ENCODE data around the gene EVA1C.
"Not testable (repeated sequence)": the region's sequence is repeated elsewhere in the genome, so short reads cannot be mapped to it uniquely, and the experiment has no call there.

EVA1C gene

DNA sequence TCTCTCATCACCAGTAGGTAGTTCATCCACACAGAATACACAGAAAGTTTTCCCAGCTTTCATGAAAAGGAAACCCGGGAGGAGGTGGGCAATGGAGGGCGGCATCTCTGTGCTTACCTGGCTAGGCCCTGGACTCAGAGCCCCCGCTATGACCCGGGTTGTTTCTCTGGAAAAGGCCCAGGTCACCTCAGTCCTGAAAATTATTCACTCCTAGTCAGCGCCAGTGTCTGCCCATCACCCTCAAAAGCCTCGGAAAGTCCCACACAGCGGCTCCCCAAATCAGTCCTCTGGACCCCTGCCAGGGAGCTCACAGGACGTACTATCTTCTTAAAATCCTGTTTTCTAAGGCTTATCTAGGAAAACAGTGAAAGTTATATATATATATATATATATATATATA, 121.6 kb downstream of the EVA1C start:
- no peak for DNase-seq

DNA sequence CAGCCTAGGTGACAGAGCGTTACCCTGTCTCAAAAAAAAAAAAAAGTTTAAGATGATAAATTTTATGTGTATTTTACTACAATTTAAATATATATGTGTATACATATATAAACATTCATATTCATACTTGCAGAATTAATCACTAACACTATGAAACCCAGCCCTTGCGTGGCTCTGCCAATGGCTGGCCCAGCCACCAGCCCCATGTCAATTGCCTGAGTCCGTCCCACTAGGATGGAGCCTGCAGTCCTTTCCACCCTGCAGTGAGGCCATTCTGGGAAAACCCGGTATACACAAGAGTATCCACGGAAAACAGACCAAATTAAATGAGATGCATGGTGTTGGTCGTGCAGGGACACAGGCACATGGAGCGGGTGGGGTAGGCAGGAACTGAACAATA, 123.1 kb downstream of the EVA1C start:
- DNase-seq = no peak

DNA sequence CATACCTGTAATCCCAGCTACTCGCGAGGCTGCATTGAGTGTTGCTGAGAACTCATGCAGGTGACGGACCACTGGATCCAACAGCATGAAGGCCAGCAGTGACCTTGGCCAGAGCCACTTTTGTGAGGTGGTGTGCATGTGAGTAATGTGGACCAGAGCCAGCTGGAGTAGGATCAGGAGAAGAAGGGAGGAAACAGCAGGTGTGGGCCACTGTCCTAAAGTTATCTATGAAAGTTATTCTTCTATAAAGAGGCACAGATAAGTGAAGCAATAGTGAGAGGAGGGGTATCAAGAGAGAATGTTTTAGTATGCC, 125.0 kb downstream of the EVA1C start:
- peak; percentile 14 for DNase-seq

DNA sequence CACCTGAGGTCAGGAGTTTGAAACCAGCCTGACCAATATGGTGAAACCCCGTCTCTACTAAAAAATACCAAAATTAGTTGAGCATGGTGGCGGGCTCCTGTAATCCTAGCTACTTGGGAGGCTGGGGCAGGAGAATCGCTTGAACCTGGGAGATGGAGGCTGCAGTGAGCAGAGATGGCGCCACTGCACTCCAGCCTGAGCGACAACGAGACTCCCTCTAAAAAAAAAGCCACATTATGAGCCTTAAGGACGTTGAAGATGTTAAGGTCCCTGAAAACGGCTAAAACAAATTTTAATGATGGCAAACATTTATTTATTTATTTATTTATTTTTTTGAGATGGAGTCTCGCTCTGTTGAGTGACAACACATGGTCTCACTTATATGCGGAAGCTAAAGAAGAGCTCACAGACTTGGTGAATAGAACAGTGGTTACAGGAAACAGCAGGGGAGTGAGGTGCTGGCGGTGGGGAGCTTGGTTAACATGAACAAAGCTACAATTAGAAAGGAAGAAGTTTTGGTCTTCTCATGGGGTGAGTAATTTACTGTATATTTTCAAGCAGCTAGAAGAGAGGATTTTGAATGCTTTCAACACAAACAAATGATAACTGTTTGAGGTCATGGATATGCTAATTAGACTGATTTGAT, 125.8 kb downstream of the EVA1C start:
- no peak for DNase-seq

DNA sequence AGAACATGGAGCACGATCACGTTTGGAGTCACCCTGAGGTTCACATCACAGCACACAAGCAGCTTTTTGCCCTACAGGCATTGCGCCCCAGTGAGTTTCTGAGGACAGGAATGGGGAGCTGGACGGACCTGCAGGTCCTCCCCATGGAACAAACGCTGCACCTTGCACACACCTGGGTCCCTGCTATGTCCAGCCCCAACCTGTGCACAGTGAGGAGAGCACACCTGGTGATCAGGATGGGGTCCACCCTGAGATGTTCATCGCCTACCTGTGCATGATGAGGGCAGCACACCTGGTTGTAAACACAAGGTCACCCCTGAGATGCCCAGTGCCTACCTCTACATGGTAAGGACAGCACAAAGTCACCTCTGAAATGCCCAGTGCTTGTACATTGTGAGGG, 126.9 kb downstream of the EVA1C start:
- no peak for DNase-seq

DNA sequence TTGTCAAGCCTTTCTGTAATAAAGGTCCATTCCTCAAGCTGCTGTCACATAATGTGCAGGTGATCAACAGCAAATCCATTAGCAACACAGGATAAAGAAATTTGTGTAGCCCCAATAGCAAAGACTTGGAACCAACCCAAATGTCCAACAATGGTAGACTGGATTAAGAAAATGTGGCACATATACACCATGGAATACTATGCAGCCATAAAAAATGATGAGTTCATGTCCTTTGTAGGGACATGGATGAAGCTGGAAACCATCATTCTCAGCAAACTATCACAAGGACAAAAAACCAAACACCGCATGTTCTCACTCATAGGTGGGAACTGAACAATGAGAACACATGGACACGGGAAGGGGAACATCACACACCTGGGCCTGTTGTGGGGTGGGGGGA, 130.6 kb downstream of the EVA1C start:
- DNase-seq = not testable (repeated sequence)

DNA sequence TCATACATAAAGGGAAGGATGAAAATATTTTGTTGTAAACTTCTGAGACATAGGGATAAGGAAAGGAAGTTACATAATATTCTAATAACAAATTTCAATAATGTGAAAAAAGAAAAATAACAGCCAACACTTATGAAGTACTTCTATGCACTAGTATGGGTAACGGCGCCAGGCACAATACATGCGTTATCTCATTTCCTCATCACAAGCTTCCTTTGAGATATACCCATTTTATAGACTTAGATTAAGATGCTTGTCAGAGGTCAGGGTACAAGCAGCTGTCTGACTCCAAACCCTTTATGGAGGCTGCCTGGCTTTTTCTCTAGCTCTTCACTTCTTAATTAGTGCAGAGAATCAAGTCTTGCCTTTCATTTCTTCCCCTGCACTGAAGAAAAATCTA, 131.5 kb downstream of the EVA1C start:
- DNase-seq = no peak

DNA sequence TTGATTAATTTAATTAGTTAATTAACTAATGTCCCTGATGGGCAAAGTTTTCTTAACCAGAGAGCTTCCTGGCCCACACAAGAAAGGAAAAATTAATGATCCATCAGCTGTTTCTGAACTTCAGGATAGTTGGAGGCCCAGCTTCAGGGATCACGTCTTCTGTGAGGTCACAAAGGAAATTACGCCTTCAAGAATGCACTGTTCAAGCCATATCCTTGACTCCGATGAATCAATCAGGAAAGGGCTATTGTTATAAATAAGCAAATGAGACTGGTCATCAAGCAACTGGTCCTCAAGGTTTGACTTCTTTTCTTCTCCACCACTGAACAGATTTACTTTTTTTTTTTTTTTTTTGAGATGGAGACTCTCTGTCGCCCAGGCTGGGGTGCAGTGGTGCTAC, 132.2 kb downstream of the EVA1C start:
- DNase-seq = no peak

DNA sequence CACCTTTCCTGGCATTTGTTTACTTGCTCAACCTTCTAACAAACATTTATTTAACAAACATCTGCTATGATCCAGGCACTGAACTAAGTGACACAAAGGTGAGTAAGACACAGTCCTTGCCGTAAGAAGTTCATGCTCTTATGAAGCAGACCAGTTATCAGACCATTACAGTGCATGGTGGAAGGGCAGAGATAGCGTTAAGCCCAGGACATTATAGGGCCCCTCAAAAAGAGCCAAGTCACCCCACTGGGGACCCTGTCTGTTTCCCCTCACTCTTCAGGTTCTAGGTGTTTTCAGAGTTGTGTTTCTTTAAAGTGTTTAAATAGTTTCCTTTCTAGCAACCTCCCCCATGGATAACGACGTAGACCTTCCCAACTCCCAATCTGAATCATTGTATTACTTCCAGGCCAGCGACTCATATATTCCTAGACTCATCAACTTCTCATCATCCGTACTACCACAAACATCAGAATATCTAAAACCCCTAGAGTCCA, 133.5 kb downstream of the EVA1C start:
- no peak for DNase-seq

DNA sequence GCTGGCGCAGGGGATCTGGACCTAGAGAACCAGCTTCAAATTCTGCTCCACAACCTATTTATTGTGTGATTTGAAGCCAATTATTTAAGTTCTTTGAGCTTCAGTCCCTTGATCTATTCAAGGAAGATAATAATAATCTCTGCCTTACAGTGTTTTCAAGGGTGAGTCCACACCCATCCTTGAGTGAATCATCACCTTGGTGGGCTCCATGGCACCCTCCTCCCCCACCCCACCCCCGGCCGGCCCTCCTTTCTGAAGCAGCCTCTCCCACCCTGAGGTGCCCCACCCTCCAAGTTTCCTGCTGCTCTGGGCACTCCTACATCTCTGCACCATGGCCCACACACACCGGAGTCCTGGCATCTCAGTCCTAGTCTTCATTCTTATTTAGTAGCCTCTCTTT, 134.5 kb downstream of the EVA1C start:
- DNase-seq = no peak

DNA sequence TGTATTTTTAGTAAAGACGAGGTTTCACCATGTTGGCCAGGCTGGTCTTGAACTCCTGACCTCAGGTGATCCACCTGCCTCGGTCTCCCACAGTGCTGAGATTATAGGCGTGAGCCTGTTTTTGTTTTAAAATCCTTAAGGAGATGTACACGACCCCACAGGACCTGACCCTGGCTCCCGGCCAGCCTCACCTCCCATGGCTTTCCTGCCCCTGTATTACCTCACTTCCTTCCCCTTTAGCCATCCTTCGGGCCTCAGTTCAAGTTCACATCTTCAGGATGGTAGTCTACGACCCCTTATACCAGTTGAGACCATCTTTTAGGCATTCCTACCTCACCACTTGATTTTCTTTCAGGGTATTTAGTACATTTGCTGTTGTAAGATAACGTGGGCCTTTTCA, 136.5 kb downstream of the EVA1C start:
- no peak for DNase-seq

DNA sequence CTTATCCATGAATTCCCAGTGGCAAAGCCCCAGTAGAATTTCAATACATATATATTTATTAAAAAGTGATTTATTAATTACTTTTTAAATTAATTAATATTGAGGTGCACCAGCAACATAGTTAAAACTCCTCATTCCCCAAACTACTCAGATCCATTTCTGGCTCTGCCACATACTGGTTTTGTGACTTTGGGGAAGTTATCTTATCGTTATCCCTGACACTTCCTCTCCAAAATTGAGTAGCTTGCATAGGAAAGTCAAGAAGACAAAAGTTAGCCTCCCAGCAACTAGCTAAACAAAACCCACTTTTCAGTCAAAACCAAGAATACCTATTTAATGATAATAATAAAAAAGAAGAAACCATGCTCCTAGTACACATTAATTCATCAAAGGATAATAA, 136.9 kb downstream of the EVA1C start:
- no peak for DNase-seq

DNA sequence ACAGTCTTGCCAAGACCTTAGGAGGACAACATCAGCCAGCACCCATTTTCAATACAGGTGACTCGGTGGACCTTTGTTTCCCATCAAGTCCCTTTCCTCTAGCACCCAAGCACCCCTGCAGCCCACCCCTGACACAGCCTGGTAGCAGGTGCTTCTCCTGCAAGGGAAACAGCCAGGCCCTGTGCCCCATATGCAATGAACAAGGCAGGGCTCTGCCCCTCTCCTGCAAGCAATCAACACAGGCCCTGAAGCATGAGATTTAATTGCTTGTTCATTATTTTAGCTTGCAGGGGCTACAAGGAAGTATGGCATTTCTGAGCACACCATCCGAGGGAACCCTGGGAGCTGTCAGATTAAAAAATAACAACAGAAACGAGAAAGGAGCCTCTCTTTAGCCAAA, 137.4 kb downstream of the EVA1C start:
- DNase-seq = no peak

DNA sequence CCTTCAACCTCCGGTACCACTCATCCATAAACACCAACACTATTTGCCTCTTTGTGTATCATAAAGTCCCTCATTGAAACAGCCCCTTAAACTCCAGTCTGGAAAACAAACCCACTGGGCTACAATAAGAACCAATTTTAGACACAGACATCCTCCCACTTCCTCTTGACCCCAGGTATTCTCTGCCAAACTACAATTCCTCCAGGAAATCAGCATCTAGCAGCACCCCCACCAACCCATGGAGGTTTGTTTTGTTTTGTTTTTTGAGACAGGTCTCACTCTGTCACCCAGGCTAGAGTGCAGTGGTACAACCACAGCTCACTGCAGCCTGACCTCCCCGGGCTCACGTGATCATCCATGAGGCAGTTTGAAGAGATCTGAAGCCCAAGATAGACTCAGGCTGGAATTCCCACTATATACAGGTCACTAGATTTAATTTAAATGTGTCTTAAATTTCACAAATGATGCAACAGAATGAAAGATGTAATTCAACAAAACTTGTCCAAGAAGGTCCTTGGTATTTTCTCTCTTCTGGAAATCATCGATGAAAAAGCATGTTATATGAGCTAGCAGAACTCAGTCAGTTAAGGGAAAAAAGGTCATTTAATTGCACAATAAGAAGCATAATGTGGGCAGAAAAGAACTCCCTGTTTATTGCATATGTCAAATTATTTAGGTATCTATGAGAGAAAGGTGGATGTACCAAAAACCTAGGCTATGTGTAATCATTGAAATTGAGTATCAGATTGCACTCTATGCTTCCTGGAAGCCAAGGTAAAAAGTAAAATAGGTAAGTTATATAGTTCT, 142.5 kb downstream of the EVA1C start:
- no peak for DNase-seq

DNA sequence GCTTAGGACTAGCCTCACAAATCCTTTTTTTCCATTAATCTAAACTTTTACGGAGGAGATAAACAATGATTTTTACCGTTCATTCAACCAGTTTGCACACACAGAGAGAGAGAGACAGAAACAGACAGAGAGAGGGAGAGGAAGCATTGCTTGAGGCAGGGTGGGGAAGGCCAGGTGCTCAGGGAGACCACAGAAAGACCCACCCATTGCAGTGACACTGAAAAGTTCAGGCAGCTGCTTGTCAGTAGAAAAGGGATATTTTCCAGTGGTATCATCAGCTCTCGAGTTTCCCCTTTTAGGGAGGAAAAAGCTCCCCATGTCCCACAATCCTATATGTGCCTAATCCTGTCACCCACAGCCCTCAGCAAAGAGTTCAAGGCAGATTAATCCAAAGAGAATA, 145.6 kb downstream of the EVA1C start:
- DNase-seq = no peak

DNA sequence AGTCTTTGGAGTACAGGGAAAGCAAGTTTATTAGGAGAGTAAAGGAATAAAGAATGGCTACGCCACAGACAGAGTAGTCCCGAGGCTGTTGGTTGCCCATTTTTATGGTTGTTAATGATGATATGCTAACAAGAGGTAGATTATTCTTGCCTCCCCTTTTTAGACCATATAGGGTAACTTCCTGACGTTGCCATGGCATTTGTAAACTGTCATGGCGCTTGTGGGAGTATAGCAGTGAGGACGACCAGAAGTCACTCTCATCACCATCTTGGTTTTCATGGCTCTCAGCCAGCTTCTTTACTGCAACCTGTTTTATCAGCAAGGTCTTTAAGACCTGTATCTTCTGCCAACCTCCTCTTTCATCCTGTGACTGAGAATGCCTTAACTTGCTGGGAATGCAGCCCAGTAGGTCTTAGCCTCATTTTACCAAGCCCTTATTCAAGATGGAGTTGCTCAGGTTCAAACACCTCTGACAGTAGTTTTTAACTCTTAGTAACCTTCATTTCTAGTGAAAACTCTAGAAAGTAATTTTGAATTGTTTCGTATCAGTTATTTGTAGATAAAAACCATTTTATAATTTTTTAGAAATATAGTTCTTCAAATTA, 146.6 kb downstream of the EVA1C start:
- no peak for DNase-seq

DNA sequence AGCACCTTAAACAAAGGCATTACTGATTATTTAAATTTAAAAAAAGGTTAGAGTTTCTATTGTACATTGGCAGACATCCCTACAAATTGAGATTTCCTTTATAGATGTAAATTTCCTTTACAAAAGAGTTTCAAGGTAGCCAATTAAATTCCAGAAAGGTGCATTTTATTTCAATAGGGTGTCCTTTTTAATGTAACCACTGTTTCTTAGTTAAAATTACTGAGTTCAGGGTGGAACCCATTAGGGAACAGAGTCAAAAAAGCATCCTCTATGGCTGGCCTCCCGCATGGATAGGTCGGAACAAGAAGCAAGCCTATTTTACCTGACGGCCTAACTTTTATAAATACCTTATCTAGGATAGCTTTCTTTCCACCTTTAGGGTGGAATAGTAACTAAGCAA, 148.4 kb downstream of the EVA1C start:
- no peak for DNase-seq

DNA sequence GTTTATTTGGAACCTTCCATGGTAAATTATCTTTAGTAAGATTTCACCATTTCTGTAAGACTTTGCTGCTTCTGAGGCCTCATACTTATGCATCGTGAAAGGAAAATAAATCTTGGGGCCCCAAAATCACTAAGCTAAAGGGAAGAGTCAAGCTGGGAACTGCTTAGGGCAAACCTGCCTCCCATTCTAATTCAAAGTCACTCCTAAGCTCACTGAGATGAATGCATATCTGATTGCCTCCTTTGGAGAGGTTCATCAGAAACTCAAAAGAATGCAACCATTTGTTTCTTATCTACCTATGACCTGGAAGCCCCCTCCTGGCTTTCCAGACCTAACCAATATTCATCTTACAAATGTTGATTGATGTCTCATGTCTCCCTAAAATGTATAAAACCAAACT, 149.0 kb downstream of the EVA1C start:
- DNase-seq = not testable (repeated sequence)

DNA sequence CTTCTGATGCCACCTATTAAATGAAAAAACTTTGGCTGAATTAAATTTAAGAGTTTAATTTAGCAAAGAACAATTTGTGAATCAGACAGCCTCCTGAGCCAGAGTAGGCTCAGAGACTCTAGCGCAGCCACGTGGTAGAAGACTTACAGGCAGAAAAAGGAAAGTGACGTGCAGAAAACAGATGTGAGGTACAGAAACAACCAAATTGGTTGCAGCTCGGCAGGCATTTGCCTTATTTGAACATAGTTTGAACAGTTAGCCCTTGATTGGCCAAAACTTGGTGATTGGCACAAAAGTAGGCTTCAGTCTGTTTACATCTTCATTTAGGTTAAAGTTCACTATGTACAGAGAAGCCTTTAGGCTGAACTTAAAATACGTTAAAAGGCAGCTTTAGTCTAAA, 149.9 kb downstream of the EVA1C start:
- no peak for DNase-seq

DNA sequence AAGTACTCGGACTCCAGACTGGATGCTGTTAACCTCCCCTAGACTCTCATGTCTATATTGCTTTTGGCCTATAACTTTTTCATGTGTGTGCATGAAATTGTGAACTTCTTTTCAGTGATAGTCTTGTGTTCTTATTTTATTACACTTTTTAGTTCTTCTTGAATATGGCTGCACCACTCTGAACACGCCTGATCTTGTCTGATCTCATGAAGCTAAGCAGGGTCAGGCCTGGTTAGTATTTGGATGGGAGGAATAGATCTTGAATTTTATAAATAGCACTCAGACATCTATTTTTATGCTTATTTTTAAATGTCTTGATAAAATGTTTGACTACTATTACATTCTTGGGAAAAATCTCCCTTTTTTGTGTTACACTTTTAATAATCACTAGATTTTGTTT, 150.4 kb downstream of the EVA1C start:
- no peak for DNase-seq
